GM12873 (cell line): ENCODE results near the gene LUZP4.

Source experiments
- CTCF ChIP-seq: IDR thresholded peaks from 2 replicates; pipeline ENCODE4 v1.5.1; 2012; ENCODE audit warnings: low read depth, mild to moderate bottlenecking, moderate library complexity, low read length, control low read depth; ENCODE audit not compliant: insufficient read depth; ENCODE audit errors: missing control alignments

The LUZP4 gene

GRCh38 chrX:115337491-115338144, 48.1 kb downstream of the LUZP4 start:
- no peak for TF ChIP-seq CTCF

GRCh38 chrX:115339441-115340025, 50.0 kb downstream of the LUZP4 start:
- TF ChIP-seq CTCF, result no peak

- TF ChIP-seq CTCF, result no peak
These were observed 51.9 kb downstream of the LUZP4 start for GRCh38 chrX:115341421-115341820.

- no peak for TF ChIP-seq CTCF
These were observed 55.5 kb downstream of the LUZP4 start for GRCh38 chrX:115344885-115345614.

GRCh38 chrX:115345615-115346014, 56.1 kb downstream of the LUZP4 start:
- TF ChIP-seq CTCF, result no peak

- no peak for TF ChIP-seq CTCF
These were observed 59.1 kb downstream of the LUZP4 start for GRCh38 chrX:115348446-115349225.
